IPS-NIHi7 (cell line): ENCODE results near the gene OR4C15.

Experiments used
- DNase-seq: peaks from one replicate; pipeline ENCODE4 v3.0.0; 2012; ENCODE audit warnings: mixed read lengths; ENCODE audit errors: extremely low spot score

The OR4C15 gene

GRCh38 chr11:55554169-55554568 lies at the start of gene OR4C15:
TSS of gene OR4C15 (plus strand) at chr11:55554469. CDS start at chr11:55554469, 0 bp downstream.
- no peak for DNase-seq

GRCh38 chr11:55571828-55572227 lies 17.6 kb downstream of the OR4C15 start, which contains the start of gene OR4C16:
TSS of gene OR4C16 (plus strand) at chr11:55572128. CDS start at chr11:55572128, 0 bp downstream.
- no peak for DNase-seq

GRCh38 chr11:55572548-55572947 lies 18.3 kb downstream of the OR4C15 start:
- DNase-seq, result no peak
